Activated naive CD4-positive, alpha-beta T cell treated with anti-CD3 and anti-CD28 coated beads, Interleukin-2, amount 50 U/mL, for 16 hours (primary cell): Measurements from ENCODE around the gene ARHGAP23.
A peak's percentile ranks its signal among the peaks of the same experiment; 100 is the strongest.
"Not testable (repeated sequence)": the region's sequence is repeated elsewhere in the genome, so short reads cannot be mapped to it uniquely, and the experiment has no call there.

Source experiments
- DNase-seq: peaks from one replicate; pipeline ENCODE4 v3.0.0-alpha.2; 2020

Gene ARHGAP23

GRCh38 chr17:38461683-38462082 is 33.4 kb downstream of the ARHGAP23 start:
- no peak for DNase-seq

GRCh38 chr17:38463451-38463858 is 35.2 kb downstream of the ARHGAP23 start:
- no peak for DNase-seq

- DNase-seq = no peak
Observed at GRCh38 chr17:38464251-38464722, 36.0 kb downstream of the ARHGAP23 start.

- DNase-seq = no peak
Observed at GRCh38 chr17:38464723-38465390, 36.6 kb downstream of the ARHGAP23 start.

- no peak for DNase-seq
Observed at GRCh38 chr17:38465391-38466345, 37.4 kb downstream of the ARHGAP23 start.

GRCh38 chr17:38466346-38467315 is 38.4 kb downstream of the ARHGAP23 start:
- DNase-seq = no peak

GRCh38 chr17:38467491-38467890 is 39.2 kb downstream of the ARHGAP23 start:
- no peak for DNase-seq

- no peak for DNase-seq
Observed at GRCh38 chr17:38469875-38470274, 41.6 kb downstream of the ARHGAP23 start.

GRCh38 chr17:38471253-38471652 is 43.0 kb downstream of the ARHGAP23 start:
- DNase-seq = not testable (repeated sequence)

GRCh38 chr17:38474666-38475065 is 46.4 kb downstream of the ARHGAP23 start:
- not testable (repeated sequence) for DNase-seq

- no peak for DNase-seq
Observed at GRCh38 chr17:38476549-38476948, 48.3 kb downstream of the ARHGAP23 start.

GRCh38 chr17:38477417-38477816 is 49.2 kb downstream of the ARHGAP23 start:
- DNase-seq = not testable (repeated sequence)

GRCh38 chr17:38477951-38478350 is 49.7 kb downstream of the ARHGAP23 start:
- not testable (repeated sequence) for DNase-seq

GRCh38 chr17:38478667-38479066 is 50.4 kb downstream of the ARHGAP23 start:
- DNase-seq = not testable (repeated sequence)

GRCh38 chr17:38482039-38482699 is 53.9 kb downstream of the ARHGAP23 start:
- DNase-seq = not testable (repeated sequence)

GRCh38 chr17:38482700-38483043 is 54.4 kb downstream of the ARHGAP23 start:
- not testable (repeated sequence) for DNase-seq

- peak; percentile 65 for DNase-seq
Observed at GRCh38 chr17:38484242-38485145, 56.2 kb downstream of the ARHGAP23 start.

- DNase-seq = no peak
Observed at GRCh38 chr17:38485146-38485468, 56.8 kb downstream of the ARHGAP23 start.

GRCh38 chr17:38485681-38486298 is 57.5 kb downstream of the ARHGAP23 start:
- not testable (repeated sequence) for DNase-seq

- DNase-seq = not testable (repeated sequence)
Observed at GRCh38 chr17:38489774-38490173, 61.5 kb downstream of the ARHGAP23 start.
